HG03196 (cell line): ENCODE measurements around the gene SLC30A4.
"Not testable (repeated sequence)": the region's sequence is repeated elsewhere in the genome, so short reads cannot be mapped to it uniquely, and the experiment has no call there.

Experiments used
- ATAC-seq: cut with Tn5 transposase; IDR thresholded peaks from one replicate; pipeline ENCODE4 v1.9.1; 2021; ENCODE audit not compliant: unreplicated experiment

Gene SLC30A4

GRCh38 chr15:45522328-45523165, at the start of gene SLC30A4:
SLC30A4 (minus strand) TSS chr15:45522755; CDS start chr15:45522354, 401 bp downstream.
- ATAC-seq = peak; percentile 61

GRCh38 chr15:45555934-45556608, 33.5 kb upstream of the SLC30A4 start:
- ATAC-seq = no peak

- no peak for ATAC-seq
These were observed 29.1 kb upstream of the SLC30A4 start for GRCh38 chr15:45551676-45552075.

- ATAC-seq = no peak
These were observed 27.9 kb upstream of the SLC30A4 start for GRCh38 chr15:45550436-45550835.

GRCh38 chr15:45549541-45550220, 27.1 kb upstream of the SLC30A4 start:
- no peak for ATAC-seq

GRCh38 chr15:45548753-45549520, 26.4 kb upstream of the SLC30A4 start:
- no peak for ATAC-seq

GRCh38 chr15:45546789-45547188, 24.2 kb upstream of the SLC30A4 start:
- ATAC-seq = no peak

GRCh38 chr15:45544266-45545023, 21.9 kb upstream of the SLC30A4 start:
- ATAC-seq = no peak

- ATAC-seq = no peak
These were observed 20.5 kb upstream of the SLC30A4 start for GRCh38 chr15:45543051-45543450.

GRCh38 chr15:45540531-45540930, 18.0 kb upstream of the SLC30A4 start:
- ATAC-seq = no peak

- ATAC-seq = no peak
These were observed 17.1 kb upstream of the SLC30A4 start for GRCh38 chr15:45539680-45540079.

- ATAC-seq = no peak
These were observed 14.4 kb upstream of the SLC30A4 start for GRCh38 chr15:45536934-45537333.

- ATAC-seq = no peak
These were observed 13.0 kb upstream of the SLC30A4 start for GRCh38 chr15:45535486-45536042.

GRCh38 chr15:45534821-45535220, 12.3 kb upstream of the SLC30A4 start:
- ATAC-seq = no peak

- not testable (repeated sequence) for ATAC-seq
These were observed 10.3 kb upstream of the SLC30A4 start for GRCh38 chr15:45532892-45533291.

GRCh38 chr15:45529613-45530012, 7.1 kb upstream of the SLC30A4 start:
- ATAC-seq = no peak

GRCh38 chr15:45527086-45527485, 4.5 kb upstream of the SLC30A4 start:
- ATAC-seq = no peak

GRCh38 chr15:45523166-45523460, 558 bp upstream of the SLC30A4 start:
- ATAC-seq = no peak

GRCh38 chr15:45521596-45522327, 793 bp downstream of the SLC30A4 start:
- ATAC-seq = no peak
